IgD-negative memory B cell (primary cell): Measurements from ENCODE around the gene TMEM190. TPM values are rescaled to one million over a fixed set of nuclear protein-coding genes. Genes with fewer than 3 reads are reported as not detected.
A peak's percentile ranks its signal among the peaks of the same experiment; 100 is the strongest.
"Not testable (repeated sequence)": the region's sequence is repeated elsewhere in the genome, so short reads cannot be mapped to it uniquely, and the experiment has no call there.

ENCODE experiments used
- H3K27ac Mint-ChIP-seq, 3 donors: one replicate each; pipeline ENCODE4 v1.8.0; 2020 to 2022; ENCODE audit warnings: mild to moderate bottlenecking in 3 of 3, mixed read lengths in 3 of 3, moderate library complexity in 1 of 3
- H3K27me3 Mint-ChIP-seq: one replicate; pipeline ENCODE4 v1.8.0; 2021; ENCODE audit warnings: mixed read lengths
- H3K36me3 Mint-ChIP-seq: one replicate; pipeline ENCODE4 v1.8.0; 2020; ENCODE audit warnings: mild to moderate bottlenecking, mixed read lengths
- H3K4me1 Mint-ChIP-seq, 3 donors: one replicate each; pipeline ENCODE4 v1.8.0; 2020 to 2022; ENCODE audit warnings: mixed read lengths in 3 of 3, mild to moderate bottlenecking in 1 of 3
- H3K4me3 Mint-ChIP-seq, 4 donors: one replicate each; pipeline ENCODE4 v1.8.0; 2020 to 2022; ENCODE audit warnings: mild to moderate bottlenecking in 4 of 4, mixed read lengths in 4 of 4, moderate library complexity in 3 of 4
- H3K9me3 Mint-ChIP-seq, 3 donors: one replicate each; pipeline ENCODE4 v1.8.0; 2020 to 2021; ENCODE audit warnings: mixed read lengths in 3 of 3, mild to moderate bottlenecking in 1 of 3
- polyA plus RNA-seq: library from polyadenylated mRNA; unstranded; fragments of 300-500 nt; fragmentation: Illumina TruSeq; gene quantifications from one replicate; pipeline ENCODE4 v1.2.3, GENCODE V29; 2021

The TMEM190 gene
- not detected for polyA plus RNA-seq

DNA sequence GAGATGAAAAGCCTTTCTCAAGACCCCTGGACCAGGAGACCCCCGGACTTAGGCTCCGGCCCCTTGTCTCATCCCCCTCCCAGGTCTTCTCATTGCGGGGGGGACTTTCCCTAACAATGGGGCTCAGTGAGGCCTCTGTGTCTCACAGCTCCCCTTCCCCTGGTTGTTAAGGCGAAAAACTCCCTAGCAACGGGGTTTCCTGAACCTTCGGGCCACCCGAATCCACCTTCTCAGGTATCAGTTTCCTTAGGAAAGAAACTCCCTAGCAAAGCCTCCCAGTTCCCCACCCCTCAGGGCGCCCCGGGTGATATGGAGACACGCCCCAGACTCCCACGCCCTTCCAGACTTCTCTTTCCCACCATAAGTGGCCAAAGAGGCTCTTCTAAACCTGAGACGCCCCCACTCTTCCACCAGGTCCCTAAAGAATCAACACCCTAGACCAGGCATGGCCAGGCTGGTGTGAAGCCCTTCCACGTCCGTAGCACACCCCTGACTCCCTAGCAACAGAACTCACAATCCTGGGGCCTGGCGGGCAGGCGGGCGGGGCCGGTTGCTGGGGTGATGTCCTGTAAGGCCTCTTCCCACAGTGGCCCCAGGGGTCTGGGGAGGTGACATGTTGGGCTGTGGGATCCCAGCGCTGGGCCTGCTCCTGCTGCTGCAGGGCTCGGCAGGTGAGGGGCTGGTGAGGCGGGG, at the start of gene TMEM190:
Gene TMEM190 (plus strand): TSS at position 586 of the 693 bp plus-strand sequence. CDS start 28 bp downstream, at position 614.
- Mint-ChIP-seq H3K27me3 (peaks cover 13% of the 10 kb centered on the region), H3K4me1 (peaks cover 0 to 4% (median 3%) of the 10 kb centered on the region in 3 donors), H3K27ac (peak within 1 kb of the TSS in 1 of 3 donors; percentile 31)

DNA sequence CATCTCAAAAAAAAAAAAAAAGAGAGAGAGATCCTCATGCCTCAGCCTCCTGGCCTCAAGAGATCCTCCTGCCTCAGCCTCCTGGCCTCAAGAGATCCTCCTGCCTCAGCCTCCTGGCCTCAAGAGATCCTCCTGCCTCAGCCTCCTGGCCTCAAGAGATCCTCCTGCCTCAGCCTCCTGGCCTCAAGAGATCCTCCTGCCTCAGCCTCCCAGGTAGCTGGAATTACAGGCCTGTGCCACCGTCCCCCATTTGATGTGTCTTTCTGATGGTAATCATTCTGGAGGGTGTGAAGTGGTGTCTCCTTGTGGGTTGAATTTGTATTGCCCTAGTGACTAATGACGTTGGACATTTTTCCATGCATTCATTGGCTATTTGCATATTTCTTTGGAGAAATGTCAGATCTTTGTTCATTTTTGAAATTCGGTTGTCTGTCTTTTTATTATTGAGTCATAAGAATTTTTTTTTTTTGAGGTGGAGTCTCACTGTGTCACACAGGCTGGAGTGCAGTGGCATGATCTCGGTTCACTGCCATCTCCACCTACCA, 47.8 kb upstream of the TMEM190 start:
- H3K4me3 Mint-ChIP-seq, H3K27me3 Mint-ChIP-seq, H3K36me3 Mint-ChIP-seq, H3K4me1 Mint-ChIP-seq, H3K9me3 Mint-ChIP-seq, H3K27ac Mint-ChIP-seq: not testable (repeated sequence)

More for the DNA sequence above, at the start of gene TMEM190:
- Mint-ChIP-seq H3K36me3 (peaks cover 4% of the 10 kb centered on the region), H3K9me3 (peaks cover 0 to 2% (median 0%) of the 10 kb centered on the region in 3 donors), H3K4me3 (no peak within 1 kb of the TSS)

DNA sequence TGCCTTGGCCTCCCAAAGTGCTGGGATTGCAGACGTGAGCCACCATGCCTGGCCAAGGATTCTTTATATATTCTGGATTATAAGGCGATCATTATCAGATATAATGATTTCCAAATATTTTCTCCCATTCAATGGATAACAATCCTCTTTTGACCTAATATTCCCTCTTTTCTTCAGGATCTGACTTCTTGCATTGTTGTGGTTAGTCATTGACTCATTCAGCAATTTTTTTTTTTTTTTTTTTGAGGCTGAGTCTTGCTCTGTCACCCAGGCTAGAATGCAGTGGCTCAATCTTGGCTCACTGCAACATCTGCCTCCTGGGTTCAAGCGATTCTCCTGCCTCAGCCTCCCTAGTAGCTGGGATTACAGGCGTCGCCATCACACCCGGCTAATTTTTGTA, 46.8 kb upstream of the TMEM190 start:
- H3K36me3 Mint-ChIP-seq, H3K4me1 Mint-ChIP-seq, H3K27me3 Mint-ChIP-seq, H3K9me3 Mint-ChIP-seq, H3K27ac Mint-ChIP-seq, H3K4me3 Mint-ChIP-seq: not testable (repeated sequence)

DNA sequence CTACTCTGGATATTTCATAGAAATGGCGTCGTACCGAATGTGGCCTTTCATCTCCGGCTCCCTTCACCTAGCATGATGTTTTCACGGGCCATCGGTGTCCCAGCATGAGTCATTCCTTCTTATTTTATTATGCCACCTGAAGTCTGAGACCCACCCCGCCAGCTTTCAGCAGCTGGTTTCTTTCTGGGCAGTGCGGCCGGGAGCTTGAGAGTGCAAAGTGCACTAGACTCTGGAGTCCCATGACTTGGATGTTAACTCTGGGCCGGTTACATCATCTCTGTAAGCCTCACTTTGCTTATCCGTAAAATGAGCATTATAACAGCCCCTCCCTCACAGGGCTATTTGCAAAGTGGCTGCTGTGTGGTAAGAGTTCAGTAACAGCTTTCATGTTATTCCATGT, 42.8 kb upstream of the TMEM190 start:
- H3K27me3 Mint-ChIP-seq = peaks cover 24% of the 10 kb centered on the region
- no peak overlapping the region for H3K4me3 Mint-ChIP-seq
- no peak overlapping the region for H3K27ac Mint-ChIP-seq
- peaks cover 0 to 5% (median 3%) of the 10 kb centered on the region in 3 donors for H3K4me1 Mint-ChIP-seq
- H3K36me3 Mint-ChIP-seq = no peaks in the 10 kb centered on the region
- H3K9me3 Mint-ChIP-seq = no peaks in the 10 kb centered on the region

DNA sequence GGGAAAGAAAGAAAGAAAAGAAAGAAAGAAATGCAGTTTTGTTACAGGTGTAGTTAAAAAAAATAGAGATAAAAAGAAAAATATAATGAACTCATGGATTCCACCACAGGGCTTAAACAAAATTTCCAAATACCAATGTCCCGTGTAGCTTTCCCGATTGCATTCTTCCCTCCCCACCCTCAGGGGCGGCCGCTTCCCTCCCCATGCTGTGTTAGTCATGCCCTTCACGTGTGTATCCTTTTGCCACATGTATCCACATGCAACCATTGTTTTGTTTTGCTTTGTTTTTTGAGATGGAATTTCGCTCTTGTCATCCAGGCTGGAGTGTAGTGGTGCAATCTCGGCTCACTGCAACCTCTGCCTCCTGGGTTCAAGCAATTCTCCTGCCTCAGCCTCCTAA, 40.5 kb upstream of the TMEM190 start:
- peaks cover 27% of the 10 kb centered on the region for H3K27me3 Mint-ChIP-seq
- H3K9me3 Mint-ChIP-seq = no peaks in the 10 kb centered on the region
- peak overlapping the region in 1 of 3 donors; percentile 33 for H3K27ac Mint-ChIP-seq
- peaks cover 5 to 9% (median 6%) of the 10 kb centered on the region in 3 donors for H3K4me1 Mint-ChIP-seq
- peak overlapping the region in 1 of 4 donors; percentile 19 for H3K4me3 Mint-ChIP-seq
- no peaks in the 10 kb centered on the region for H3K36me3 Mint-ChIP-seq

DNA sequence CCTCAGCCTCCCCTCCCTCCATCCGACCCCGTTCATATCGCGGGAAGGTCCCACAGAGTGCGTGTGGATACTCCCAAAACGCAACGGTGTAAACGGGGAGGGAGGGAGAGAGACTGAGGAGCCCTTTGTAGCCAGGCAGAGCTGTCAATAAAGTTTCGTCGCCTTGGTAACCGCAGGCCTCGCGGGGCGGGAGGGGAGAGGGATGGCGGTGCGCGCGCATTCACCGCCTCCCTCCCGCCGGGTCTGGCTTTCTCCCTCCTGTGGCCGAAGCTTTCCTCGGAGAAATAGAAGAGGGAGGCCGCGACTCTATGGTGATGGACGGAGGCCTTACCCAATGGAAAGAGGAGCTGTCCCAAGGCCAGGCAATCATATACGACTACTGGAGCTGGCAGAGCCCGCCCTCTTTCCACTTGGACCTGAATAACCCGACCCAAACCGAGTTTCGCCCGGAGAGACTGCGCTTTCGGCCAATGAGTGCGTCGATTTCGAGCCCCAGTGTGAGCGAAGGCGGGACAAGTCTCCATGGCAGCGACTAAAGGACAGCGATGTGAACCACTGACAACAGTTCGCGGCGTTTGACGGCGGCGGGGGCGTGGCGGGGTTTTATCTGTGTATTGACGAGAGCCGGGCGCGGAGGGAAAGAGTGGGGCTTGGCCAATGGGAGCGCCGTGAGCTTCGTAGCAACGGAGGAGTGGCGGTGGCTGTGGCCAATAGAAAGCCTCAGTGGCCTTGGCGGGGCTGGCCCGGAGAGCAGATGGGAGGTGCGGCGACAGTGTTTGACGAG, 37.3 kb upstream of the TMEM190 start, which contains the start of gene KMT5C:
Gene KMT5C (plus strand): TSS at position 772 of the 784 bp plus-strand sequence. CDS start 2,061 bp downstream, outside the sequence.
- Mint-ChIP-seq H3K9me3 (peaks cover 0 to 2% (median 0%) of the 10 kb centered on the region in 3 donors), H3K27ac (peak within 1 kb of the TSS; percentile 87 to 99 (median 98)), H3K4me3 (peak within 1 kb of the TSS; percentile 86 to 95 (median 92)), H3K4me1 (peaks cover 6 to 10% (median 7%) of the 10 kb centered on the region in 3 donors), H3K27me3 (peaks cover 25% of the 10 kb centered on the region), H3K36me3 (no peaks in the 10 kb centered on the region)

DNA sequence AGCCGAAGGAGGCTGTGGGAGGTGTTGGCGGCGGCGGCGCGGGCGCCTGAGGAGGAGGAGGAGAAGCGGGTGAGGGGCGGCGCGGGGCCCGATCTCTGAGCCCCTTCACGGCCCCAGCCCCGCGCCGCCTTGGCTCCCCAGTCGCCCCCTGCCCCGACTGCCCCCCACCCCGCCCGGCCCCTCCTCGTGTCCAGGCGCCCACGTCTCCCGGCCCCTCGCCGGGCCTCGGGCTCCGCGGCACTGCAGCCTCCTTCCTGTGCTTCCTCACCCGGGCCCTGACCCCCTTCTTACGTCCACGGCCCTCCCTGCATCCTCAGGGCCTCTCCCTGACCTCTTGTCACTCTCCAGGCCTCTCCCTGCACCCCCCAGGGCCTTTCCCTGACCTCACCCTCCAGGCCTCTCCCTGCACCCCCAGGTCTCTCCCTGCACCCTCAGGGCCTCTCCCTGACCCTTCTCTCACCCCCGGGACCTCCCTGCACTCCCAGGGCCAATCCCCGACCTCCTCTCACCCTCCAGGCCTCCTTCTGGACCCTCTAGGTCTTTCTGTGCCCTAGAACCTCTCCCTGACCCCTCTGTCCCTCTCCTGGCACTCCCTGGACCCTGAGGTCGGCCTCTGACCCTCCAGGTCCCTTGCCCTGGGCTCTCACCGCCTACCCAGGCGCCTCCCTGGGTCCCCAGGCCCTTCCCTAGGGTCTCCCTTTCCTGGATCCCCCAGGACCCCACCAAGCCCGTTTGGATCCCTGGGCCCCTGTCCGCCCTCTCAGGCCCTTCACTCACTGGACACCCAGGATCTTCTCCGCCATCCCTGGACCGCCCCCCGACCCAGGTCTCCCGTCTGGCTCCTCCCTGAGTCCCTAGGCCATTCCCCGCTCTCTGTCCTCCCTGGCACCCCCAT, 36.5 kb upstream of the TMEM190 start:
- peaks cover 6 to 10% (median 7%) of the 10 kb centered on the region in 3 donors for H3K4me1 Mint-ChIP-seq
- H3K27ac Mint-ChIP-seq = peak overlapping the region; percentile 87 to 99 (median 98)
- H3K9me3 Mint-ChIP-seq = peaks cover 0 to 2% (median 0%) of the 10 kb centered on the region in 3 donors
- peaks cover 25% of the 10 kb centered on the region for H3K27me3 Mint-ChIP-seq
- H3K4me3 Mint-ChIP-seq = peak overlapping the region; percentile 86 to 95 (median 92)
- no peaks in the 10 kb centered on the region for H3K36me3 Mint-ChIP-seq

DNA sequence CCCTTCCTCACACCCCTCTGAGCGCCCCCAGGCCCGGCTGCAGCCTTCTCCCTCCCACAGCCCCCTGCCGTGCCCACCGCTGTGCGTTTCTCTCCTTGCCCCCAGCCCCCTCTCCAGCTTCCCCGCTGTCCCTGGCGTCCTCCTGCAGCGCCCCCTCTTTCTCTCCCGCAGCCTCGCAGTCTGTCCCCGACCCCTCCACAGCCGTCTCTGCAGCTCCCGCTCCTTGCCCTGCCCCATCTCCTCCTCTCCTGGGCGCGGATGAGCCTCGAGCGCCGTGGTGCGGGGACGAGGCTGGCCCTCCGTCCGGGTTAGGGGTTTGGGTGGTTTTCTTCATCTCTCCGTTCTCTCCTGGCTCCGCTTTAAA, 35.9 kb upstream of the TMEM190 start:
- Mint-ChIP-seq H3K4me3 (peak overlapping the region; percentile 10 to 95 (median 89)), H3K27me3 (peaks cover 21% of the 10 kb centered on the region), H3K36me3 (no peaks in the 10 kb centered on the region), H3K27ac (peak overlapping the region in 1 of 3 donors; percentile 27), H3K9me3 (peaks cover 0 to 2% (median 0%) of the 10 kb centered on the region in 3 donors), H3K4me1 (peaks cover 6 to 10% (median 7%) of the 10 kb centered on the region in 3 donors)

DNA sequence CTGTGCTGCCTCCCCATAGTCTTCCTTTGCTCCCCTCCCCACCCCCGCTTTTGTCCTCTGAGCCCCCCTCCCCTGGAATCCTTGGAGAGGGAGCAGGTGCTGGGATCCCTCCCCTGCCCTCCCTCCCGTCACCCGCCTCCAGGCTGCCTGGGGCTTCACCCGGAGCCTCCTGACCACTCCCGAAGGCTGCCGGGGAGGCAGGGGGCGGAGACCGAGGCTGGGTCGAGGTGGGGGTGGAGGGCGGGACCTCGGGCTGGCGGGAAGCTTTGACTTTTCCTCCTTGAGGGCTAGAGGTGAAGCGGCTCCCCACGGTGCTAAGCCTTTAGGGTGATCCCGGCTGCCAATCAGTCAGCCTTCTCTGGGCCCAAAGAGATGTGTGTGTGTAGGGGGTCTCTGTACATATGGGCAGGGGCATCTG, 35.4 kb upstream of the TMEM190 start:
- Mint-ChIP-seq H3K36me3 (no peaks in the 10 kb centered on the region), H3K27me3 (peaks cover 17% of the 10 kb centered on the region), H3K4me1 (peaks cover 6 to 10% (median 7%) of the 10 kb centered on the region in 3 donors), H3K9me3 (peaks cover 0 to 2% (median 0%) of the 10 kb centered on the region in 3 donors), H3K27ac (peak overlapping the region in 1 of 3 donors; percentile 27), H3K4me3 (peak overlapping the region; percentile 41 to 95 (median 89))

DNA sequence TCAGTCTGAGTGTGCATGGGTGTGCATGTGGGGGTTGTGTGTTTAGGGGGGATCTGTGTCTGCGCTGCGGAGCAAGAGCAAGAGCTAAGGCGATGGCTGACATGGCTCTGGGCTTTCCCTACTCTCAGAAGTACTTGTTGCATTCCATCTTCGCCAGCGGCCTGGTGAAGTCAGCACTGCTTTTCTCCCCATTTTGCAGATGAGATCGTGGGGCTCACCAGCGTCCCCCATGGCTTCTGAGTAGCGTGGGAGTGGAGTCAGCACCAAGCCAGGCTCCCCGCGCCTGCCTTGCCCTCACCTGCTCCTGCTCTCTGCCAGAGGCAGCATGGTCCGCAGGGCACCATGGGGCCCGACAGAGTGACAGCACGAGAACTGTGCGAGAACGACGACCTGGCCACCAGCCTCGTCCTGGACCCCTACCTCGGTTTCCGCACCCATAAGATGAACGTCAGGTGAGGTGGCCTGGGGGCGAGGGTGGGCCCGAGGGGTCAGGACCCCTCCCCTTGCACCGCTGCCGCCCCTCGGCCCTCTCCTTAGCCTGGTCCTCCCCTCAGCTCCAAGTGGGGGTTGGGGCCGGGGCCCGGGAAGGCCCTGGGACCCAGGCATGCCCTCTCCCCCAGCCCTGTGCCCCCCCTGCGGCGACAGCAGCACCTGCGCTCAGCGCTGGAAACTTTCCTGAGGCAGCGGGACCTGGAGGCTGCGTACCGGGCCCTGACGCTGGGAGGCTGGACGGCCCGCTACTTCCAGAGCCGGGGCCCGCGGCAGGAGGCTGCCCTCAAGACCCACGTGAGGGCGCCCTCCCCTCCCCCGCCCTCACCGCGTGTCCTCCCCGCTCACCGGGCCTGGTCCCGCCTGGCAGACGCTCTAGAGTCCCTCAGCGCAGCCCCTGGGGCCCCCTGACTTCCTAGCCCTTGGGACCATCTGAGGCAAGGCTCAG, 34.8 kb upstream of the TMEM190 start:
- peak overlapping the region in 1 of 3 donors; percentile 27 for H3K27ac Mint-ChIP-seq
- peaks cover 0 to 2% (median 0%) of the 10 kb centered on the region in 3 donors for H3K9me3 Mint-ChIP-seq
- peaks cover 6 to 10% (median 7%) of the 10 kb centered on the region in 3 donors for H3K4me1 Mint-ChIP-seq
- H3K4me3 Mint-ChIP-seq = peak overlapping the region; percentile 41 to 84 (median 62)
- peaks cover 13% of the 10 kb centered on the region for H3K27me3 Mint-ChIP-seq
- no peaks in the 10 kb centered on the region for H3K36me3 Mint-ChIP-seq

DNA sequence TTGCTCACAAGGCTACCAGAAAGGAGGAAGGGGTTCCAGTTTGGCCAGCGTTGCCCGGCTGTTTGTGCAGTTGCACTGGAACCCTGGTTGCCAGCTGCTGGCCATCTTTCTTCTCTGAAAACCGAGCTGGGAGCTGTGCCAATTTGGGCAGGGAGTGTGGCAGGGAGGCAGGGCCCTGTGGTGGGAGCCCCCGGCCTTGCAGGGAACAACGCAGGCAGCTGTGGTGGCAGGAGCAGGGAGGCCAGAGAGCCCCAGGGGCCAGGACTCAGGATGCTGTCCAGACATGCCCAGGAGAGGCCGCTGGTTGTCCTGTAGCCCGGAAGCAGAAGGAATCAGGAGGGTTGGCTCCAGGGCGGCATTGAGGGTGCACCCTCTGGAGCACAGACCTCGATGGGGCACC, 32.2 kb upstream of the TMEM190 start:
- Mint-ChIP-seq H3K27me3 (peaks cover 4% of the 10 kb centered on the region), H3K4me1 (peaks cover 4 to 5% (median 4%) of the 10 kb centered on the region in 3 donors), H3K36me3 (no peaks in the 10 kb centered on the region), H3K27ac (no peak overlapping the region), H3K4me3 (no peak overlapping the region), H3K9me3 (peaks cover 0 to 2% (median 0%) of the 10 kb centered on the region in 3 donors)

DNA sequence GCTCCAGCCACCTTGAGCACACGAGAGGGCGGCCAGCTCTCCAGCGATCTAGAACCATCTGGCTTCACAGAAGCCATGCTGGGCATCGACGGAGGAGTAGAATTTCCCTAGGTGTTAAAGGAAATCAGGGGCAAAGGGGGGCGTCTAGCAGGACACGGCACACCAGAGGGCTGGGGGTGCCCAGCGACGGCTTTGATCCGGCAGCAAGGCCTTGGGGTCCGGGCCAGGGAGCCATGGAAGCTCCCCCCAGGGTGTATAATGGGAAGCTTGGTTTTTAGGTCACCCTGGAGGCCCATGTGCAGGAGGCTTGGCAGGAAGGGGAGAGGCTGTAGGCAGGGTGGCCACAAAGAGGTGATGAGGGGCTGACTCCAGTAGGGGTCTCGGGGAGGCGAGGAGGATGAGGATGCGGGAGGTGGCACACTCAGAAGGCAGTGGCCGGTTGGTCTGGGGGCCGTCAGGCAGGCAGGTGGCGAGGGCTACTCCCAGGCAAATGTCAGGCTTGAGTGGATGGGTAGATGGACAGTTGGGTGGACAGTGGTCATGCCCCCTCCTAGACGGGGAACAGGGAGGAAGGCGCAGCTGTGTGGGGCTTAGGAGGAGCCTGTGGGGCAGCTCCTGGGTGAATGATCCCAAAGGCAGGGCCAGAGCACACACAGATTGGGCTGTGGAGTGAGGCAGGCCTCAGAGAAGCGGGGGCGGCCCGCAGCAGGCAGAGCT, 31.4 kb upstream of the TMEM190 start:
- Mint-ChIP-seq H3K9me3 (peaks cover 0 to 2% (median 0%) of the 10 kb centered on the region in 3 donors), H3K4me1 (peaks cover 0 to 3% (median 2%) of the 10 kb centered on the region in 3 donors), H3K4me3 (peak overlapping the region in 1 of 4 donors; percentile 65), H3K36me3 (no peaks in the 10 kb centered on the region), H3K27me3 (peaks cover 1% of the 10 kb centered on the region), H3K27ac (no peak overlapping the region)
